ENCODE measurements around the gene SCD5. TPM values are rescaled to one million over a fixed set of nuclear protein-coding genes. Genes with fewer than 3 reads are reported as not detected.

The SCD5 gene
- total RNA-seq, 1 donor from 2014 or later: 61.7 TPM

- Mint-ChIP-seq H3K4me3 (ENCODE audit: unreplicated experiment) (no peak overlapping the region), H3K36me3 (ENCODE audit: low read depth, unreplicated experiment) (peaks cover 2% of the 10 kb centered on the region), H3K4me1 (ENCODE audit: low read depth, unreplicated experiment) (no peaks in the 10 kb centered on the region), H3K27ac (ENCODE audit: unreplicated experiment) (no peak overlapping the region), H3K9me3 (ENCODE audit: unreplicated experiment) (no peaks in the 10 kb centered on the region), H3K27me3 (ENCODE audit: low read depth, unreplicated experiment) (peaks cover 16% of the 10 kb centered on the region)
- Histone ChIP-seq H4K20me1 (ENCODE audit: insufficient read depth, low read length) (no peaks in the 10 kb centered on the region), H3K9me3 (ENCODE audit: insufficient read depth, low read depth, low read length) (no peaks in the 10 kb centered on the region), H3K27me3 (ENCODE audit: insufficient read depth, low read length) (no peaks in the 10 kb centered on the region), H3K36me3 (ENCODE audit: insufficient read depth, low read length) (no peaks in the 10 kb centered on the region), H3K27ac (ENCODE audit: low read depth, low read length) (no peak overlapping the region), H2AFZ (ENCODE audit: low read depth, low read length) (no peak overlapping the region), H3K4me1 (ENCODE audit: insufficient read depth, low read length) (no peaks in the 10 kb centered on the region), H3K9ac (ENCODE audit: low read length) (no peak overlapping the region), H3K4me3 (ENCODE audit: insufficient read depth, low read depth, low read length) (no peak overlapping the region), H3K79me2 (ENCODE audit: insufficient read depth, low read length) (no peaks in the 10 kb centered on the region), H3K4me2 (ENCODE audit: low read length) (no peak overlapping the region)
- FAIRE-seq: no peak
- TF ChIP-seq, protein P1, sequence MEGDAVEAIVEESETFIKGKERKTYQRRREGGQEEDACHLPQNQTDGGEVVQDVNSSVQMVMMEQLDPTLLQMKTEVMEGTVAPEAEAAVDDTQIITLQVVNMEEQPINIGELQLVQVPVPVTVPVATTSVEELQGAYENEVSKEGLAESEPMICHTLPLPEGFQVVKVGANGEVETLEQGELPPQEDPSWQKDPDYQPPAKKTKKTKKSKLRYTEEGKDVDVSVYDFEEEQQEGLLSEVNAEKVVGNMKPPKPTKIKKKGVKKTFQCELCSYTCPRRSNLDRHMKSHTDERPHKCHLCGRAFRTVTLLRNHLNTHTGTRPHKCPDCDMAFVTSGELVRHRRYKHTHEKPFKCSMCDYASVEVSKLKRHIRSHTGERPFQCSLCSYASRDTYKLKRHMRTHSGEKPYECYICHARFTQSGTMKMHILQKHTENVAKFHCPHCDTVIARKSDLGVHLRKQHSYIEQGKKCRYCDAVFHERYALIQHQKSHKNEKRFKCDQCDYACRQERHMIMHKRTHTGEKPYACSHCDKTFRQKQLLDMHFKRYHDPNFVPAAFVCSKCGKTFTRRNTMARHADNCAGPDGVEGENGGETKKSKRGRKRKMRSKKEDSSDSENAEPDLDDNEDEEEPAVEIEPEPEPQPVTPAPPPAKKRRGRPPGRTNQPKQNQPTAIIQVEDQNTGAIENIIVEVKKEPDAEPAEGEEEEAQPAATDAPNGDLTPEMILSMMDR (IDR thresholded peaks at IDR 0.05; ENCODE audit: insufficient read depth, low read depth, low read length): no peak
- no peak for TF ChIP-seq EZH2 (IDR thresholded peaks at IDR 0.05; ENCODE audit: insufficient read depth, low read length)
- no peak for DNase-seq (ENCODE audit: low read depth)
Measured at GRCh38 chr4:82601242-82602015, 197.2 kb downstream of the SCD5 start.

- no peaks in the 10 kb centered on the region for H3K36me3 ChIP-seq (ENCODE audit: insufficient read depth, low read length)
- TF ChIP-seq EZH2 (IDR thresholded peaks at IDR 0.05; ENCODE audit: insufficient read depth, low read length): no peak
- TF ChIP-seq, protein P1 (IDR thresholded peaks at IDR 0.05; ENCODE audit: insufficient read depth, low read depth, low read length): no peak
- no peaks in the 10 kb centered on the region for H3K79me2 ChIP-seq (ENCODE audit: insufficient read depth, low read length)
- Mint-ChIP-seq H3K27ac (ENCODE audit: unreplicated experiment) (no peak overlapping the region), H3K27me3 (ENCODE audit: low read depth, unreplicated experiment) (peaks cover 18% of the 10 kb centered on the region), H3K4me3 (ENCODE audit: unreplicated experiment) (no peak overlapping the region), H3K9me3 (ENCODE audit: unreplicated experiment) (no peaks in the 10 kb centered on the region), H3K36me3 (ENCODE audit: low read depth, unreplicated experiment) (peaks cover 2% of the 10 kb centered on the region), H3K4me1 (ENCODE audit: low read depth, unreplicated experiment) (peaks cover 2% of the 10 kb centered on the region)
- H4K20me1 ChIP-seq (ENCODE audit: insufficient read depth, low read length): no peaks in the 10 kb centered on the region
- H3K9me3 ChIP-seq (ENCODE audit: insufficient read depth, low read depth, low read length): no peaks in the 10 kb centered on the region
- H3K4me1 ChIP-seq (ENCODE audit: insufficient read depth, low read length): no peaks in the 10 kb centered on the region
- peaks cover 4% of the 10 kb centered on the region for H3K27me3 ChIP-seq (ENCODE audit: insufficient read depth, low read length)
- H2AFZ ChIP-seq (ENCODE audit: low read depth, low read length): no peak overlapping the region
- no peak for FAIRE-seq
- no peak overlapping the region for H3K27ac ChIP-seq (ENCODE audit: low read depth, low read length)
- H3K4me3 ChIP-seq (ENCODE audit: insufficient read depth, low read depth, low read length): no peak overlapping the region
- H3K9ac ChIP-seq (ENCODE audit: low read length): no peak overlapping the region
- no peak for DNase-seq (ENCODE audit: low read depth)
- H3K4me2 ChIP-seq (ENCODE audit: low read length): no peak overlapping the region
Measured at GRCh38 chr4:82599336-82599735, 199.3 kb downstream of the SCD5 start.

GRCh38 chr4:82594456-82594855 is 204.1 kb downstream of the SCD5 start:
- H3K4me2 ChIP-seq (ENCODE audit: low read length): no peak overlapping the region
- H3K27ac Mint-ChIP-seq (ENCODE audit: unreplicated experiment): no peak overlapping the region
- H3K4me3 Mint-ChIP-seq (ENCODE audit: unreplicated experiment): no peak overlapping the region
- no peak for TF ChIP-seq EZH2 (IDR thresholded peaks at IDR 0.05; ENCODE audit: insufficient read depth, low read length)
- TF ChIP-seq, protein P1 (IDR thresholded peaks at IDR 0.05; ENCODE audit: insufficient read depth, low read depth, low read length): no peak
- peak; percentile 20 for DNase-seq (ENCODE audit: low read depth)
- peaks cover 2% of the 10 kb centered on the region for H3K36me3 Mint-ChIP-seq (ENCODE audit: low read depth, unreplicated experiment)
- no peaks in the 10 kb centered on the region for H3K4me1 ChIP-seq (ENCODE audit: insufficient read depth, low read length)
- no peaks in the 10 kb centered on the region for H4K20me1 ChIP-seq (ENCODE audit: insufficient read depth, low read length)
- H3K9ac ChIP-seq (ENCODE audit: low read length): no peak overlapping the region
- no peaks in the 10 kb centered on the region for H3K9me3 ChIP-seq (ENCODE audit: insufficient read depth, low read depth, low read length)
- H3K27me3 ChIP-seq (ENCODE audit: insufficient read depth, low read length): peaks cover 26% of the 10 kb centered on the region
- no peak for FAIRE-seq
- no peak overlapping the region for H3K4me3 ChIP-seq (ENCODE audit: insufficient read depth, low read depth, low read length)
- no peak overlapping the region for H3K27ac ChIP-seq (ENCODE audit: low read depth, low read length)
- H2AFZ ChIP-seq (ENCODE audit: low read depth, low read length): no peak overlapping the region
- no peaks in the 10 kb centered on the region for H3K79me2 ChIP-seq (ENCODE audit: insufficient read depth, low read length)
- H3K36me3 ChIP-seq (ENCODE audit: insufficient read depth, low read length): no peaks in the 10 kb centered on the region
- H3K27me3 Mint-ChIP-seq (ENCODE audit: low read depth, unreplicated experiment): peaks cover 26% of the 10 kb centered on the region
- peaks cover 5% of the 10 kb centered on the region for H3K4me1 Mint-ChIP-seq (ENCODE audit: low read depth, unreplicated experiment)
- no peaks in the 10 kb centered on the region for H3K9me3 Mint-ChIP-seq (ENCODE audit: unreplicated experiment)

Measured in astrocyte (in vitro differentiated cells and primary cell).